GM18502 (cell line): Measurements from ENCODE around the gene IL22RA2.

Experiments
- ATAC-seq: cut with Tn5 transposase; IDR thresholded peaks from one replicate; pipeline ENCODE4 v1.9.1; 2021; ENCODE audit warnings: mild to moderate bottlenecking; ENCODE audit not compliant: unreplicated experiment, poor library complexity

The IL22RA2 gene

DNA sequence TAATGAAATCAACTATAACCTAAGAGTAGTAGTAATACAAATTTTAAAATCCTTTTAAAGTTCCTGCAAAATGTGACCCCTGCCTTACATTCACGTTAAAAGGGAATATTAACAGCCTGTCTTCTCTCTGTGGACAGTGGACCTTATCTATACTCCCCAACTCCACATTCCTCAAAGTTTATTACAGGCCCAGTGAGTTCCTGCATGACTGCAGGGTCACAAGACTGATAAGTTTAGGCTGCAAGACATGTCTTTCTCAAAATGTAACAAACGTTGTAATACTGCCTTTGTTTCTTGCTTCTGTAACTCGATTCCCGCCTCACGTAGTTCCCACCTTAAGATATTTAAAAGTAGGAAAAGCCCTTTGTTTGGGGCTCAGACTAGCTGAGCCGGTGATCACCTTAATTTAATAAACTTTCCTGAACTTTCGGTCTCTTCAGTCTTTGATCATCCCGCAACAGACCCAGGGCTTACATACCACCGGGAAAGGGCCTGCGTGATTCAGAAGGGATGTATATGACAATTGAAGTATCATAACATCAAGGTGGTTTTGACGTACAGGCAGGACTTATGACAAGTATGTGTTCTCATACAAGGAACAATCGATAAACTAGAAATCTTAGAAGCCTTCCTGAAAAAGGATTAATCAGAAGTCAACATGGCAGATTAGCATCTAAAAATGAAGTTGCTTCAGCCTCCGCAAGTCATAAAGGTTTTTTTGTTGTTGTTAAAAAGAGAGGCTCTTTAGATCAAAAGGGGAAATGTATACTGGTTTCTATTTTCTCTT lies 3.0 kb downstream of the IL22RA2 start:
- no peak for ATAC-seq

DNA sequence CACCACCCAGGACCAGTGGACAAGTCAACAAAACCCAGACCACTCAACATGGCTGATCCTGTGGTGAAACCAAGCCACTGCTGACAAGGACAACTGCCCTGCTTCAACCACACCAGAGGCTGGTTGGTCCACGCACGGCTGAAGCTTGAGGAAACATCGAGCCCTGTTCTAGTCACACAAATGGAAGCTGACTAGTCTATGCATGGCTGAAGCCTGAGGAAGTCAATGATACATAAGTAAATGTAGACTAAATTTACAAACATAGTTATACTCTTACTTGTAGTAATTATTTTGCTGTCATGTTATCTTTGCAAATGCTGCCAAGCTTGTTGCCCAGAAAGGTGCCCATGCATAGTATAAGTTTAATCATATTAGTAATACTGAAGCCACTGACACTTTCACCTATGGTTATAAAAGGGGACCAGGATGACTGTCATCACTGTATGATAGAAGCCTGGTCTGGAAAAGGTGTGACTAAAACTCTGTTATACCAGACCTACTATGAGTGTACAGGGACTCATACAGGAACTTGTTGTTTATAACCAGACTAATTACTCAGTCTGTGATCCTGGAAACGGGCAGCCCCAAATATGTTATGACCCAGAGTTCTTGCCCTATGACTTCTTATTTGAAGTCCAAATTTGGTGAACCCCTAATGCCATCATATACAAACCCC lies 5.6 kb downstream of the IL22RA2 start:
- no peak for ATAC-seq

DNA sequence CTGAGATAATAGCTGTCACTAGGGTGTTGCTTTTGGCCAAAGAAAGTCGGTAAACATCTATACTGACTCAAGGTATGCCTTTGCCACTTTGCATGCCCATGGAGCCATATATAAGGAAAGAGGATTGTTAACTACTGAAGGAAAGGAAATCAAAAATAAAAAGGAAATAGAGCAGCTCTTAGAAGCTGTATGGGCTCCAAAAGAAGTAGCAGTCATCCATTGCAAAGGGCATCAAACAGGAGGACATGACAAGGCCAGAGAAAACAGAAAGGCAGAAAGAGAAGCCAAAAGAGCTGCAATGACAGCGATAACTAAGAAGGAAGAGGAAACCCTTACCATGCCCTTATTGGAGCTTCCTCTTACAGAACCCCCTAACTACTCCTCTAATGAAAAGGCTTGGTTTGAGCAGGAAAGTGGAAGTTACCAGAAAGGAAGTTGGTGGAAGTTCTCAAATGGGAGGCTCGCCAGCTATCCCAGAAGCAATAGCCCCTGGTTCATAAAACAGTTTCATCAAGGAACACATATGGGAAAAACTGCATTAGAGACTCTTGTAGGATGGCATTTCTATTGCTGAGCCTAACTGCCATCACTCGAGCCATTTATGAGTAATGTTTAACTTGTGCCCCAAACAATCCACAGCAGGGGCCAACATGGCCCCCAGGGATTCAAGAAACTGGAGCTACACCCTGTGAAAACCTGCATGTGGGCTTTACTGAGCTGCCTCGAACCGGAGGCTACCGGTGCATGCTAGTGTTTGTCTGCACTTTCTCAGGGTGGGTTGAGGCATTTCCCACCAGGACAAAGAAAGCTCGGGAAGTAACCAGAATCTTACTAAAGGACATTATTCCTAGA lies 7.0 kb downstream of the IL22RA2 start:
- no peak for ATAC-seq

DNA sequence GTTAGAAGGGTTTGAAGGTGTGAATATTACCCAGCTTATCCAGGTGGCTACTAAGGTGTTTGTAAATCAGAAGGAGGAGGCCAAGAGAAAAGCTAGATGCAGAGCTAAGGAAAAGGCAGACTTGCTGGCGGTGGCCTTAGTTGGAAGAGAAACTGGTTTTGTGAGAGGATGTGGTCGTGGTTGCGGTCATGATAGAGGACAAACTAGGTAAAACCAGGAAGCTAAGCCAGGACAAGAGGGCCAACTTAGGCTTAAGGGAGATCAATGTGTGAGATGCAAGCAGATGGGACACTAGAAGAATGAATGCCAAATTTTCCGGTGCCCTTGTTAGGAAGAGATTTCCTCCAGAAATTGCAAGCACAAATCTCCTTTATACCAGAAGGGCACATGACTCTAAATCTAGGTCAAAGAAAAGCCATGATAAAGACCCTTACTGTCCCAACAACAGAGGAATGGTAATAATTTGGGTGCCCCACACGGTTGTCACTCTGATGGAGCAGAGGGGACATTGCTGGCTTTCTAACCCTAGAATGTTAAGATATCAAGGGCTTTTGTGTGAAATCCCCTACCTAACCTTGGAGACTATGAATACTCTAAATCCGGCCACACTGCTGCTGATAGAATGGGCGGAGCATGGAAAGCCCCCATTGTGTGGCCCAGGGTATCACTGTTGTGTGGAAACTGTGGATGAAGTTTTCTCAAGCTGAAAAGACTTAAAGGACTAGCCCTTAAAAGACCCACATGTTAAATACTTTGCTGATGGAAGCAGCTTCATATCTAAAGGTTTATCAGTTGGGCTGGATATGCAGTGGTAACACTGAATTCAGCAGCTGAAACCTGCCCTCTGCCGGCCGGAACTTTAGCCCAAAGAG lies 7.8 kb downstream of the IL22RA2 start:
- peak; percentile 66 for ATAC-seq

DNA sequence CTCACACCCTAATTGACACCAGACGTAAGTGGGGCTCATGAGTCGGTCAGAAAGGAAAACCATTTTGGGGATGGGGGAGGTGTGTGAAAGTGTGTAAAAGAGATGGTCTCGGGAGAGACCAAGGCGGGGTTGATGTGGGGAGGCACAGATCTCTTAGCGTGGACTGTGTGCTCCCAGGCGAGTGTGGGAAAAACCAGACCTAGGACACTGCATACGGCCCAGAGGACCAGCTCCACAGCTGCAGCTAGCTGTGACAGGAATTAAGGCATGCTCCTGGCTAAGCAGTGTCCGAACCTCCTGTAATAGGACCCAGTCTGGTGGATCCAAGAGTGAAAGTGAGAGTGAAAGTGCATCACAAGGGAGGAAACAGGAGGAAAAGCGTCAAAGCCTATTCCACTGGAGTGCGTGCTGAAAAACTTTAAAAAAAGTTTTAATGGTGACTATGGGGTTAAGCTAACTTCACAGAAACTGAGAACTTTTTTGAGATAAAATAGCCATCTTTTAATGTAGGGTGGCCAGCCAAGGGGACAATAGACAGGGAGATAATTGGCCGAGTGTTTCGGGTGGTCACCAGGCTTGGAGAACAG lies 9.6 kb downstream of the IL22RA2 start:
- ATAC-seq, result no peak

DNA sequence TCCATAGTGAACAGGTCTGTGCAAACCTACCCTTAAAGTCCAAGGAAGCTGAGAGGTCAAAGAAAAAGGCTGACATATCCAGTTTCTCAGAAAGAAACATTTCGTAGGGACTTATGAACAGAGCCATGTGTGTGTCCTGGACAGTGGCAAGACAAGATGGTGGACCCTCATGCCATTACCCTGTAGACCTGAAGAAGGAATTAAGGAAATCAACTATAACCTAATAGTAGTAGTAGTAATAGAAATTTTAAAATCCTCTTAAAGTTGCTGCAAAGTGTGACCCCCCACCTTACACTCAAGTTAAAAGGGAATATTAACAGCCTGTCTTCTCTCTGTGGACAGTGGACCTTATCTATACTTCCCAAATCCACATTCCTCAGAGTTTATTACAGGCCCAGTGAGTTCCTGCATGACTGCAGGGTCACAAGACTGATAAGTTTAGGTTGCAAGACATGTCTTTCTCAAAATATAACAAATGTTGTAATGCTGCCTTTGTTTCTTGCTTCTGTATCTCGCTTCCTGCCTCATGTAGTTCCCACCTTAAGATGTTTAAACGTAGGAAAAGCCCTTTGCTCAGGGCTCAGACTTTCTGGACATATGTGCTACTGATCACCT lies 10.6 kb downstream of the IL22RA2 start:
- no peak for ATAC-seq

DNA sequence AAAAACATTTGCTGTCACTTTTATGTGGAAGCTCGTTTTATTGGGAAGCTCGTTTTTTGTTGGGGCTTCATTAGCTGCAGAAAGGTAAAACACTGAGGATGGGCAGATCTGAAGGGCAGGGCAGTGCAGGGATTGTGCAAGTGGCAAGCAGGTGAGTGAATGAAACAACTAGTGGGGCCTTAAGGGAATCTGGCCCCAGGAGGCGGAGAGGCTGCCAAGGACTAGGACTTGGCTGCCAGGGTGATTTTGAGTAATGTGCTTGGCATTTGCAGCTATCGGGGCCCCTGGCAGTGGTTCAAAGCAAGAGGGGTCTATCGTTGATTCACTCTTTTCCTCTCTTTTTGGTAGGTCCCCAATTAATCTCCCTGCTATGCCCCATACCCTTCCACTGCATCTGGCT lies 11.5 kb downstream of the IL22RA2 start:
- no peak for ATAC-seq

DNA sequence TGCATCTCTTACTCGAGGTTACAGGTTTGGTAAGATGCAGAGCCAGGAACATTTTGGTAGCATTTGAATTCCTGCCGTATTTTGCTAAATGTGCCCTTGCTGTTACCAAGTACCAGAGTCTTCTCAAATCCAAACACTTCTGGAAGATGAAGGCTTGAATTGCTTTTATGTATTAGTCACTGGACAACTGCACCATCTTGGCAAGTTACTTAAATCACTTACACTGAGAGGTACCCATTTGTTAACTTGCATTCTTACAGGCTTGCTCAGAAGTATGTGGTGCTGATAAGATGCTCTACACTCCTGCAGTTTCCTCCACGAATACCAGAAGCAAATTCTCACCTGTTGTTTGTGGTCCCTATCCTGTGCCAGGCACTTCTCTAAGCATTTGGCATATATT lies 12.7 kb downstream of the IL22RA2 start:
- no peak for ATAC-seq

DNA sequence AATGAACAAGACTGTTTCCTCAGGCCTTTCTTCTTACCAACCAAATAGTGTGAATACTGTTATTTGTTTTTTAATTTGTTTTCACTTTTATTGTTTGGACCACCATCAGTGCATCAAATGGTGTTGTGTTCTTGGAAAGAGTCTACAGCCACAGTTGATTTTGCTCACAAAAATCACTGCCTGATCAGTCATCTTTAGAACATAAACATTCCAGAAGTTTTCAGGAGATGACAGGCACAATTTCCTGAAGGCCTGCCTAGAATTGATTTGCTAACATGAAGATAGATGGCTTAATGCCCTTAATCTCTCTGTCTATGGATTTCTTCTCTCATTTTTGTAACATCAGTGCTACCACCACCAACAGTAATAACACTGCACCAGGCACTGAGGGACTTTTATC lies 13.5 kb downstream of the IL22RA2 start:
- ATAC-seq, result no peak

DNA sequence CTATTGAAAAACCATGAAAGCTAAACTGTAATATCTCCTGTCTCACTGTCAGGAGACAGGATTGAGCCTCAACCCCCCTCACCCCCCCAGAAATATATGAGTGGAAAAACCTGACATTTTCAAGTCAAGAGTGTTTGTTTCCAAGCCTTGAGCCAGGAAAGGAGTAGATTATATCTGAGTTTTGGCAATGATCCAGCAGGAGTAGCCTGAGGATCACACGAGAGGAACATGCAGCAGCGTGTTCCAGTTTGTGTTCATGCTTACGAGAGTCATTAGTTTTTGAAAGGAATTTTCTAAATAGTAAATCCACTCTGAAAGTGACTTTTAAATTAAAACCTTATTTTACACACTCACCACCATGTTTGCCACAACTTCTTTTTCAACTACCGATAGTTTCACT lies 15.8 kb downstream of the IL22RA2 start:
- no peak for ATAC-seq

DNA sequence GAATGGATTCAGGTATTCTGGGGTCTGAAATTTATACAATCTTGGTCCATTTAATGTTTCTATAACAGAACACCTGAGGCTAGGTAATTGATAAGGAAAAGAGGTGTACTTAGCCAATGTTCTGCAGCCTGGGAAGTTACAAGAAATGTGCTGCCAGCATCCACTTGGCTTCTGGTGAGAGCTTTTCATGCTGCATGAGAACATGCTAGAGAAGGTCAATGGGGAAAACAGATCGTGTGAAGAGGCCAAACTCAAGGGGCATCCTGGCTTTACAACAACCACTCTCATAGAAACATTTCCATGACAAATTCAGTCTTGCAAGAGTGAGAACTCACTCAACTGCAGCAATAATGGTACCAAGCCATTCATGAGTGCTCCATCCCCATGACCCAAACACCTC lies 16.8 kb downstream of the IL22RA2 start:
- ATAC-seq, result no peak

DNA sequence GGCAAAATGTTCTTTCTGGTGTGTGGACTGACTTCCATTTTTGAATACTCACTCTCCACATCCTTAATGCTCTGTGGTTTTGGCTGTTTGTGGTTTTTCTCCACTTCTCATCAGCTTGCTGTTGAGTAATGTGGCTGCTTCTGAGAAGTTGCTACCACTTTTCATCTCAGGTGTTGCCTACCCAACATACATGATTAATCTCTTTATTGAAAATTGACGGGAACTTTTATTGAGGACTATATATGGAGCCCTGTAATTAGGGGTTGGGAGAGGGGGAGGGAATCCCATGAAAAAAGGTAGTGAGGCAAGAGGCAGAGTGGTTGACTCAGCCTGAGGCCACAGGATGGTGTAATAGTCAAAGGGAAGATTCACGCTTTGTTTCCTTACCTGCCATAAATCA lies 17.6 kb downstream of the IL22RA2 start:
- ATAC-seq, result peak; percentile 71

DNA sequence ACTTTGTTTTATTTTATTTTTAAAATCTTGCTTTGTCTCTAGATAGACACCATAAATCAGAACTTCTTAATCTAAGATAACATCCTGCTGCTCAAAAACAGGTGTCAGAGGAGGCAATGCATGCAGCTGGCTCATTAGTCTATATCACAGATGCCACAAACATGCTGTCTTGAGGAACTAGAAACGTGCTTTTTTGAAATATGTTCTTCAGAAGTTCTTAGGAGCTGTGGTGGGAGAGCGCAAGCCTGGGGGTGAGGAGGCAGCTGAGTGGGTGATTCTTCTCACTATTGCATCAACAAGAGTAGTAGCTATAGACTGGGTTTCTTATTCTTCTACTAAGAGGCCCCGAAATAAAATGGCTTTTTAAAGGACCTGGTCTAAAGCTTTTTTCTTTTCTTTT lies 23.4 kb downstream of the IL22RA2 start:
- no peak for ATAC-seq

DNA sequence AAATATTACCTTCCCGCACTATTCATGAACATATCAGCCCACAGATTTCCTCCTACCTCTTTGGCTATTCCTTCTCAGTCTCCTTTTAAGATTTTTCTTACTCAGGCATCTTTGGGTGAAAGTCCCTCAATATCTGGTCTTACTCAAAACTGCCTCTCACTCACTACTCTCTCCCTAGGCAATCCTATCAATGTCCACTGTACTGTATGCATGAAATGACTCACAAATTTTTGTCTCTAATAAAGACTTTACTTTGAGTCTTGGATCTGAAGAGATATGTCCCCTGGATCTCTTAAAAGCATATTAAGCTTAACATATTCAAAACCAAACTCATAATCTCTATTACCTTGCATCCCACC lies 24.4 kb downstream of the IL22RA2 start:
- ATAC-seq, result no peak

DNA sequence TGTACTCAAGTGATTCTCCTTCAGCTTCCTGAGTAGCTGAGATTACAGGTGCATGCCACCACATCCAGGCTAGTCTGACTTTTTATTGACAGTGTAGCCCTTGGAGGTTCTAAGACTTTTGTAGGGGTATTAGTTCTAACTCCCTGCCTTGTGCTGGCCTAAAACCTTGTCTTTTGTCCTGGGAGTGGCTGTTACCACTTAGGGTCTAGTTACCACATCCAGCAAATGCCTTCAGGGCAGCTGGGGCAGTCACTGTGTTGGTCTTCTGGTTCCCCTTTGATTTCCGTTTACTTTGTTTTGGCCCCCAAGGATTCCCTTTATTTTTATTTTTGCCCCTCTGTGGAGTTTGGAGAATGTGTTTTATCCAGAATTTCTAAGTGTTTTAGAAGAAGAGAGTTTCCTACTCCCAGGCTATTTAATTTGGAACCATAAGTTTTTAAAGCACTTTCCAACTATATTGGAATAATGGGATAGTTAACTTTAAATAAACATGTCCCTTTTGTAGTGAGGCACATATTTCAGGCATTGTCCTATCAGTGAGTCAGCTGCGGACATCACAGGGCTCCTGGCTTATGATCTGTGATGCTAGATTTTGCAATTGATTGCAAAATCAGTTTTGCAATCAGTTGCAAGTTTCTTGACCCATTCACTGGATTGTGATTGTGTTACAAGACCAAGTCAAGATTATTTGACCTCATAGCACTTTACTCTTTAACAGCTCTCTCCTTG lies 25.0 kb downstream of the IL22RA2 start:
- no peak for ATAC-seq

DNA sequence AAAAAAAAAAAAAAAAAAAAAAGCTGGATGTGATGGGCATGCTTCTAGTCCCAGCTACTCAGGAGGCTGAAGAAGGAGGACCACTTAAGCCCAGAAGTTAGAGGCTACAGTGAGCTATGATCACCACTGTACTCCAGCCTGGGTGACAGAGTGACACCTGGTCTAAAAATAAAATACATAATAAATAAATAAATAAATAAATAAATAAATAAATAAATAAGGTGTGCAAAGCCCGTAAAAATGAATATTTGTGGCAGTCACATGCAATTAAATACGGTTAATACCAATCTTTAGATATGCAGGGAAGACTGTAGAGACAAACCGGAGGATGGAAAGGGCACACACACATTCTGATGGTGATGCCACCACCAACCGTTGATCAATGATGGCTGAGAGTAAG lies 26.2 kb downstream of the IL22RA2 start:
- ATAC-seq, result no peak

DNA sequence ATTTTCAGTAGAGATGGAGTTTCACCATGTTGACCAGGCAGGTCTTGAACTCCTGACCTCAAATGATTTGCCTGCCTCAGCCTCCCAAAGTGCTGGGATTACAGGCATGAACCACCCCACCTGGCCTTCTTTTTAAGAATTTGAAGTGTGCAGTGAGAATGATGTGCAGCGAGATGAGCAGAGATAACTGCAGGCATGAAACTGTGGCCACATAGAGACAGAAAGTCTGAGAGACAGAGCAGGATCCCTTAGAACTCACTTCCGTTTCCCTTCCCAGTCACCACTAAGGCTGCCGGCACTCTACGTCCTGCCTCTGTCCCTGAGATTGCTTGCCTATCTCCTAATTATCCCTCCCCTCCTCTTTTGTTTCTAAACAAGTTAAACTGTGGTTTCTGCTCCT lies 27.2 kb downstream of the IL22RA2 start:
- ATAC-seq, result no peak

DNA sequence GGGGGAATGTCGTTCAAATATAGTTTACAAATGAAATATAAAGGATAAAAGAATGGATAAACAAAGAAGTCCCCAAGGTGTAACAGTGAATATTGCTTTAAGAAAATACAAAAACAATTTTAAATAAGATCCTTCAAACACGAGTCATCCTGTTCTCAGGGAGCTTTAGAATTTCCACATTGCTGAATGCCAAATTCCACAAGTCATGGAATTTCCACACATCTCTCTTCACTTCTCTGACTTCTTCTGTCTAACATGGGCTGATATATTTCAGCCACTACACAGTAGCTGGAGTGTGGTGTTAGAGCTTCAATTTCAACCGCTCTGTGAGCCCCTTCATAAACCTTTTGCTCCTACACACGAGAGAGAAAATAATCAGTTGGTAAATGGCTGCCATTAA lies 28.0 kb downstream of the IL22RA2 start:
- ATAC-seq, result no peak

DNA sequence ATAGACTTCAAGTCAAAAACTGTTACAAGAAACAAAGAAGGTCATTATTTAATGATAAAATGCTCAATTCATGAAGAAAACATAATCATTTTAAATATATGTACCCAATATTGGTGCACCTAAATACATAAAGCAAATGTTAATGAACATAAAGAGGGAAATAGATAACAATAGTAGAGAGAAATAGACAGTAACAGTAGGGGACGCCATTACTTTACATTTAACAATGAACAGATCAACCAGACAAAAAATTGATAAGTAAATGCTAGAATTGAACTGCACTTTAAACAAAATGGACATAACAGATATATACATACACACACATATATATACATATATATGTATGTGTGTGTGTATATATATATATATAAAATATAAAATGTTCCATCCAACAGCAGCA lies 37.4 kb downstream of the IL22RA2 start:
- no peak for ATAC-seq
